Spinal cord (tissue), 10 donors: ENCODE measurements around the gene STRN3. TPM values are rescaled to one million over a fixed set of nuclear protein-coding genes. Genes with fewer than 3 reads are reported as not detected.

Experiments used
- DNase-seq, 6 donors: peaks; one replicate each; pipeline versions ENCODE4 v3.0.0 to v3.0.0-alpha.2; 2013 to 2015; ENCODE audit warnings: low spot score in 6 of 6, low read depth in 4 of 6
- H3K27ac ChIP-seq: one replicate; pipeline ENCODE4 v1.5.1; 2013; ENCODE audit warnings: low read depth, low read length, control low read depth
- H3K27me3 ChIP-seq: one replicate; pipeline ENCODE4 v1.6.1; 2013; ENCODE audit warnings: low read length; ENCODE audit not compliant: control insufficient read depth, insufficient read depth
- H3K36me3 ChIP-seq: one replicate; pipeline ENCODE4 v1.6.1; 2013; ENCODE audit warnings: low read length; ENCODE audit not compliant: control insufficient read depth, insufficient read depth
- H3K4me1 ChIP-seq: one replicate; pipeline ENCODE4 v1.6.1; 2013; ENCODE audit warnings: low read length; ENCODE audit not compliant: control insufficient read depth, insufficient read depth
- H3K4me3 ChIP-seq: one replicate; pipeline ENCODE4 v1.5.1; 2013; ENCODE audit warnings: low read depth, low read length, control low read depth
- H3K9me3 ChIP-seq: one replicate; pipeline ENCODE4 v1.6.1; 2013; ENCODE audit warnings: low read length; ENCODE audit not compliant: control insufficient read depth, insufficient read depth
- WGBS: methylation state at CpG from one replicate; pipeline ENCODE4 v1.1.5; 2013; ENCODE audit warnings: missing lambda C conversion rate; ENCODE audit not compliant: insufficient coverage; 5-methylcytosine and 5-hydroxymethylcytosine counted together
- polyA plus RNA-seq, 2 donors: library from polyadenylated mRNA; unstranded; fragments of 120-200 nt; gene quantifications; one replicate each; pipeline ENCODE4 v1.2.1, GENCODE V29; 2013; ENCODE audit not compliant: insufficient read length in 2 of 2
- total RNA-seq, 2 donors: library from RNA; depleted of rRNA in 1 of 2; stranded (reverse); fragments of 120-200 nt in 1 of 2; fragments of >200 nt in 1 of 2; gene quantifications; one replicate each; pipeline versions ENCODE4 v1.2.3 to v1.2.4, GENCODE V29; 2013 to 2014
- donor health status: healthy.

The STRN3 gene
- total and polyA plus RNA-seq, 4 donors = 31.6 to 72.7 (median 45.8) TPM

DNA sequence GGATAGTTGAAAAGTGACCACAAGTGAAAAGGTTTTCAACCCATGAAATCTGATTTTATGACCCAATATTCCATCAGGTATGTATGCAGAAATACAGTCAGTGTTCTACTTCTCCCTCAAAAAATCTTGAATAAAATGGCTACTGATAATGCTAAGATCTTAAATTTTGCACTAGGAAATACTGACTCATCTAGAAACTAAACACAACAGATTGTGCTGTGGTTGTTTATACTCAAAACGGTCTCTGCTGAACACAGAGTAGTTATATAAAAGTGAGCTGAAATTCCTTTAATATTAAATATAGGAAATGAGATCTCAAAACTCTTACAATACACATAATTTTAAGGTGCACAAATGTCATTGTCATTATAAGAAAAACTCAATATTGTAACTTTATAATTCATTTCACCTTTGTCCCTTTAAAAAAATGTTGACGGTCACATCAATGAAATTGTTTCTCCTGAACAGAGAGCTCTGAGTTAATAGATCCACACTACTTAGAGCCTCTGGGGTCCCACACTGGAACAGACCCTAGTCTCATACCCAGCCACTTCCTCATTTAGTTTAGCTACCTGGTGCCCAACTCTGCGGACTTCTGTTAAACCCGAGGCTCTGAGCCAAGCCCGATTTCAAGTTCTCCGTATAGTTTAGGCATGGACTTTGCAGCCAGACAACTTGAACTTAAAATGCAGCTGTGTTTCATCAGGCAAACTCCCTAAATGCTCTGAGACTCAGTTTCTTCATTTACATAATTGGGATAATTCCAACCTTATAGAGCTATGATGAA is 142.5 kb downstream of the STRN3 start:
- H3K36me3 ChIP-seq = no peaks in the 10 kb centered on the region
- no peaks in the 10 kb centered on the region for H3K9me3 ChIP-seq

DNA sequence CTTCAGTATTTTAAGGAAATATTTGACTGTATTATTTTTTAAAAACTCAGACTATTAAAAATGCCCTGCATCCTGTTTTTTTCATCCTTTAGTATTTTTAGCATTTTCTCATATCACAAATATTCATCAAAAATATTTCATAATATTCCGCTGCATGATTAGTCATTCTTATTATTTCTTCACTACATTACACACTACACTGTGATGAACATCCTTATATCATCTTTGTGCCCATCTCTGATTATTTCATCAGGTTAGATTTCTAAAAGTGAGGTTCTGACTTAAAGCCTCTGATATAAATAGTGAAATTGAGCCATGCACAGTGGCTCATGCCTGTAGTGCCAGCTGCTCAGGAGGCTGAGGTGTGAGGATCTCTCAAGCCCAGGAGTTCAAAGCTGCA is 143.7 kb downstream of the STRN3 start:
- Histone ChIP-seq H3K27me3 (no peaks in the 10 kb centered on the region), H3K27ac (no peak overlapping the region), H3K36me3 (no peaks in the 10 kb centered on the region), H3K4me3 (no peak overlapping the region), H3K4me1 (no peaks in the 10 kb centered on the region), H3K9me3 (no peaks in the 10 kb centered on the region)
- WGBS = no CpG with 5 or more reads among the region's 1 CpG
- no peak for DNase-seq

More for the DNA sequence above, 142.5 kb downstream of the STRN3 start:
- Histone ChIP-seq H3K27ac (no peak overlapping the region), H3K4me1 (no peaks in the 10 kb centered on the region), H3K27me3 (no peaks in the 10 kb centered on the region), H3K4me3 (no peak overlapping the region)
- 90% methylated on average over 5 of the region's 6 CpGs for WGBS
- no peak for DNase-seq

DNA sequence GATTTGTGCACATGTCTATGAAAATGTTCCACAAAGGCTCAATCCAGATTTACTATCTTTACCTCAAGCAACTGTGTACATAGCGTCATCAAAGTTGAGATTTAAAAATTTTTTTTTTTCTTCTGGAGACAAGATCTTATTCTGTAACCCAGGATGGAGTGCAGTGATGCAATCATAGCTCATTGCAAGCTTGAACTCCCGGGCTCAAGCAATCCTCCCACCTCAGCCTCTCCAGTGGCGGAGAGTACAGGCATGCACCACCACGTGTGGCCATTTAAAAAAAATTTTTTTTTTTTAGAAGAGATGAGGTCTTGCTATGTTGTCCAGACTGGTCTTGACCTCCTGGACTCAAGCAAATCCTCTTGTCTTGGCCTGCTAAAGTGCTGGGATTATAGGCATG is 149.5 kb downstream of the STRN3 start:
- Histone ChIP-seq H3K9me3 (no peaks in the 10 kb centered on the region), H3K27ac (no peak overlapping the region), H3K4me1 (peaks cover 22% of the 10 kb centered on the region), H3K27me3 (peaks cover 22% of the 10 kb centered on the region), H3K36me3 (no peaks in the 10 kb centered on the region), H3K4me3 (no peak overlapping the region)
- no CpG with 5 or more reads among the region's 4 CpGs for WGBS
- DNase-seq = no peak

DNA sequence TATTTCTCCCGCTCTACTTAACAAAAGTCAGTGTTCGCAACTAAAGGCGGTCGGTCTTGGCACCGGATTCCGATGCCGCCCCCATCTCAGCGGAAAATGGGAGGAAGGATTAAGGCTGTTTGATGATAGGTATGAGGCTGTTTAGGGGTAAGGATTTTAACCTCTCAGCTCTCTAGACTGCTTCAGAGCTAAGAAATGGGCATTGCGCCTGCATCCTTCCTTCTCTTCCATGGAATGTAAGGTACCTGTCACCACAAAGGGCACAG is 150.5 kb downstream of the STRN3 start:
- Histone ChIP-seq H3K27ac (no peak overlapping the region), H3K36me3 (no peaks in the 10 kb centered on the region), H3K9me3 (no peaks in the 10 kb centered on the region), H3K4me3 (peak overlapping the region; percentile 22), H3K27me3 (peaks cover 22% of the 10 kb centered on the region), H3K4me1 (peaks cover 22% of the 10 kb centered on the region)
- peak in 1 of 6 donors; percentile 31 for DNase-seq
- WGBS = 0% methylated on average over 4 of the region's 9 CpGs

DNA sequence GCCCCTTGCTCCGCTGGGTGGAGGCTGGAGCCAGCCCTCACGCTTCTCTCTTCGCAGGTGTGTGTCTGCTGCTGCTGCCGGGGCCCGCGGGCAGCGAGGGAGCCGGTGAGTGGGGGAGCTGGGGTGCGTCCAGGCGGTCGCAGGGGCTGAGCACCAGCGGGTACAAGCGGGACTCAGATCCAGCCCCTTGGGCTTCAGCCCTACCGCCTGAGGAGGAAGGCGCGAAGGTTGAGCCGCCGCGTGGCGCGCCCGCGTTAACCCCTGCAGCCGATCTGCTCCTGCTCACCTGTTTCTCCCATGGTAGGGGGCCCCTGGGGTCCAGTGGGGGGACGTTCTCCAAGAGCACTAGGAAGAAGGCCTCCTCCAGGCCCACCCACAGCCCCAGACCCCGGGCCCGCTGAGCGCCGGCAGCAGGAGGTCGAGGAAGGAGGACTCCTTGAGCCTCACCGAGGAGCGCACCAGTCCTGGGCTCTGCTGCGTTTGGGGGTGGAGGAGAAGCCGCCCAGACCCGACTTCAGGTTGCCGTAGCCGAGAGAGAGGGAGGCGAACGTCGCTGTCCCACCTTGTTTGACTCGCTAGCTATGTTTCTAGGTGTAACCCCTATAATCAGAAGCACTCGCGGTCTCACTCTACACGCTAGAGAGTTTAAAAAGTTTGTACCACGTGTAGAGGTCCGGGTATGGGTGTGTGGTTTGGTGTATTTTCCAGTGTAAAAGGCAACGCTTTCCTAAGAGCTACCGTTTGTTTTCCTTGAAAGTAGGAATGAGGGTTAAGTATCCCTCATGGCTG is 151.0 kb downstream of the STRN3 start:
- H3K27ac ChIP-seq = no peak overlapping the region
- H3K27me3 ChIP-seq = peaks cover 22% of the 10 kb centered on the region
- peak in 2 of 6 donors; percentile 14 to 23 for DNase-seq
- no peaks in the 10 kb centered on the region for H3K9me3 ChIP-seq
- H3K4me3 ChIP-seq = peak overlapping the region; percentile 49
- H3K36me3 ChIP-seq = no peaks in the 10 kb centered on the region
- peaks cover 22% of the 10 kb centered on the region for H3K4me1 ChIP-seq
- 2% methylated on average over 32 of the region's 48 CpGs for WGBS

DNA sequence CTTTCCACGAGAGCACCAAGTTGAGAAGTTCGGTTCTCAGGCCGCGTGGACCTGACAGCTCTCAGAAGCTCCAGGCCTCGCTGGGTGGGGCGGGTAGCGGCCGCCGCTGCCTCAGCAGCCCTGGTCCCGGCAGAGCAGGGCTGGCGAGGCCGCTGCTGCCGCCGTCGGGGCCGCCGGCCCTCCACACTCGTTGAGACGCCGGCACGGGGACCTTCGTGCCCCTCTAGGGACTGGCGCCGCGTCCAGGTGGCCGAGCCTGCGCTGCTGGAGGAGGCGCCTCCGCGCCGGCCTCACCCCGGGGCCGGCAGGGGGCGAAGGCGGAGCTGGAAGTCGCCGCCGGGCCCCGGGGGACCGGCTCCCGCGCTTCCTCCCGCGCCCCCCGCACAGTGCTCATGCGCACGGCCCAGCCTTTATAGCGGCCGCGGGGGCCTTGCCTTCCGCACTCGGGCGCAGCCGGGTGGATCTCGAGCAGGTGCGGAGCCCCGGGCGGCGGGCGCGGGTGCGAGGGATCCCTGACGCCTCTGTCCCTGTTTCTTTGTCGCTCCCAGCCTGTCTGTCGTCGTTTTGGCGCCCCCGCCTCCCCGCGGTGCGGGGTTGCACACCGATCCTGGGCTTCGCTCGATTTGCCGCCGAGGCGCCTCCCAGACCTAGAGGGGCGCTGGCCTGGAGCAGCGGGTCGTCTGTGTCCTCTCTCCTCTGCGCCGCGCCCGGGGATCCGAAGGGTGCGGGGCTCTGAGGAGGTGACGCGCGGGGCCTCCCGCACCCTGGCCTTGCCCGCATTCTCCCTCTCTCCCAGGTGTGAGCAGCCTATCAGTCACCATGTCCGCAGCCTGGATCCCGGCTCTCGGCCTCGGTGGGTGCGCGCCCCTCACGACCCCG is 151.8 kb downstream of the STRN3 start, which contains the start of gene COCH:
Gene COCH (plus strand): TSS at position 440 of the 879 bp plus-strand sequence. CDS start 380 bp downstream, at position 820.
- no peaks in the 10 kb centered on the region for H3K9me3 ChIP-seq
- 1% methylated on average over 99 of the region's 99 CpGs for WGBS
- H3K4me1 ChIP-seq = peaks cover 22% of the 10 kb centered on the region
- no peaks in the 10 kb centered on the region for H3K36me3 ChIP-seq
- DNase-seq = peak in 5 of 6 donors; percentile 17 to 88 (median 35)
- no peak within 1 kb of the TSS for H3K27ac ChIP-seq
- peak within 1 kb of the TSS; percentile 49 for H3K4me3 ChIP-seq
- H3K27me3 ChIP-seq = peaks cover 22% of the 10 kb centered on the region

DNA sequence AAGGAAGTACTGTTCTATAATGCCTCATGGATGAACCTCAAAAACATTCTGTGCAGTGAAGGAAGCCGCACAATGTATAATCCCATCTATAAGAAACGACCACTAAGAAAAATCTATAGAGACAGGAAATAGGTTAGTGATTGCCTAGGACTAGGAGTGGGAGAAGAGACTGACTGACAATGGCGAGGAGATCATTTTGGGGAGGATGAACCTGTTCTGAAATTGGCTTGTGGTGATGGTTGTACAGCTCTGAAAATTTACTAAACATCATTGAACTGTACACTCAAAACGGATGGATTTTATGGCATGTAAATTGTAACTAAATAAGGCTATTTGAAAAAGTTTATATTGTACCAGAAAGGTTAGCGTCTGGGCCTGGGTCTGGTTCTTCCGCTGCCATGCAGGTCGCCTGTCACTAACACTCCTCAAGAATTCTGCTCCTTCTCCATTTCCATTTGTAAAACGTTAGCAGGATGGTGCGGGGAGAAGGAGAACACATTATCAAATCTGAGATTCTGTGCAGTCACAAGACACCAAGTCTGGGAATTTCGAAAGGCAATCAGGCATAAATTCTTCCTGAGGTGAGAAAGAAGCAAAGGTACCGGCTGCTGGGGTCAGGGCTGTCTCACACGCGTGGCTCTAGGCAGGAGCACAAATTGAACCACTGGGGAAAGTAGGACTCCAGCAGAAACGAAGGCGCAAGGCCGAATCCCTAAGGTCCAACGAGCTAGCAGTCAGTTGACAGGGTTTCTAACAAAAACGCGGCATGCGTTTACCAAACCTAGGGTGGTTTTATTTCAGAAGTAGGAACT is 152.7 kb downstream of the STRN3 start:
- no peak overlapping the region for H3K27ac ChIP-seq
- H3K36me3 ChIP-seq = no peaks in the 10 kb centered on the region
- H3K9me3 ChIP-seq = no peaks in the 10 kb centered on the region
- H3K4me3 ChIP-seq = no peak overlapping the region
- H3K27me3 ChIP-seq = peaks cover 22% of the 10 kb centered on the region
- DNase-seq = peak in 1 of 6 donors; percentile 49
- WGBS = 40% methylated on average over 14 of the region's 20 CpGs
- H3K4me1 ChIP-seq = peaks cover 22% of the 10 kb centered on the region

DNA sequence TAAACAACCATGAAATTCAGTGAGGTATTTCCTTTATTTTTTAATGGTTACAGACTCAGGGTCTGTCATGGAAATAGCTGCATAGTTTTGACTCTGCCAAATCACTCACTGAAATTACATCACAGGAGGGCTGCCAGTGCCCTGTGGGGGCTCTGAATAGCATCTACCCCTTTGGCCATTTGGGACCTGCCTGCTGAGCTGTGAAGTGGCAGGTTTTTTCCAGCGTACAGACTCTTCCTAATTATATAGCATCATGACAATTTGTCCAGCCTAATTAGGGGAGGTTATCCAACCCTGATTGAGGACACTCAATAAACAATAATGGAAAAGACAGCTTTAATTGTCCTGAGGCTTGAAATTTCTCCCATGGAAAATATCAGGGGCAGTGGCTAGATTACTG is 153.6 kb downstream of the STRN3 start:
- no peak overlapping the region for H3K27ac ChIP-seq
- WGBS = no CpG with 5 or more reads among the region's 1 CpG
- no peaks in the 10 kb centered on the region for H3K9me3 ChIP-seq
- H3K27me3 ChIP-seq = peaks cover 22% of the 10 kb centered on the region
- DNase-seq = no peak
- no peak overlapping the region for H3K4me3 ChIP-seq
- H3K36me3 ChIP-seq = no peaks in the 10 kb centered on the region
- peaks cover 22% of the 10 kb centered on the region for H3K4me1 ChIP-seq
